ENCODE results near the gene CNTNAP4. TPM values are rescaled to one million over a fixed set of nuclear protein-coding genes. Genes with fewer than 3 reads are reported as not detected.

The CNTNAP4 gene
- polyA plus RNA-seq, 2 of the 4 experiments (the other 2 are of a cell fraction) = not detected

DNA sequence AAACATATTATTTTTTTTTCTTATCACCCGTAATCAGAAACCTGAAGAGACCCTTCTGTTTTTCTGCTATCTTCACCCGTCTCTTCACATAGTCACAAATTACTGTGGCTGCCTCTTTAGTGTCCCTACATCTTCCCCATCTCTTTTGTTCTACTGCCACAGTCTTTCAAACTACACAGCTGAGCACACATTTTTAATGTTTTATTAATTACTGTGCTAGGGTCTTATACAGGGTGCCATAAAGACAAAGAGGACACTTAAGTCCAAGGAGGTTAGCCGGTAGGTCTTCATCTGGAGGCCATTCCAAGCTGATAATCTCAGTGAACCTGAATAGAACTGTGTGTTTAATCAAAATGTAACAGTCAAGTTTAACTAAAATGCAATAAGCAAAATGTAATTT is 20.7 kb downstream of the CNTNAP4 start:
- whole genome bisulfite sequencing (ENCODE audit: missing lambda C conversion rate) = 7% methylated on average over 3 of the region's 3 CpGs
- ATAC-seq = no peak
- CTCF ChIA-PET = no interaction called here

DNA sequence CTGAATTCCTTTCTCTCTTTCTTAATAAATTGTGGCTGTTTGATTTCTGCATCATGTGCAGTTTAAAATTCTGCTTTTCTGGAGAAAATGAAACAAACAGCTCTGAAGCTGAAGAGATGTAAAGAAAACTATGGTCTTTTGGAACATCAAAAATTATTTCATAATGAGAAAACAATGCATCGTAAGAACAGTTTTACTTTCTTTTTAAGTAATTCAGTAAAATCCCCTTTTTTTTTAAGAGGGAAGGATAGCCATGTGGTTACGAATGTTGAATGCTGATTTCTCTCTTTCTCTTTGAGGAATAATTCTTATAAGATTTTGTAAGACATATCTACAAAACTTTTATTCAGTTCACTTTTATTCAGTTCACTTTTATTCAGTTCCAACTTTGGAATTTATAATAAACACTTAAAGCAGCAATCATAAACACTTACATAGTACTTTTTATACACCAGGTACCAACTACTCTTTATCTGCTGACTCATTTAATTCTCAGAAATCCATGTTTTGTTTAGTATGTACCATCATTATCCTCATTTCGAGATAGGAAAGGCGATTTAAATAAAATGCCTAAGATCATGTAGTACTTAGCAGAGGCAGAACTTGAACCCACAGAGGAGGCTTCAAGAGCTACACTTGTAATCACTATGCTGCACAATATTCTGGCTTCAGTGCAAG is 26.6 kb downstream of the CNTNAP4 start:
- CTCF ChIA-PET = no interaction called here
- Histone ChIP-seq H3K4me1 (no peaks in the 10 kb centered on the region), H3K27ac (no peak overlapping the region), H3K4me2 (no peak overlapping the region), H3K9me3 (no peaks in the 10 kb centered on the region), H3K4me3 (no peak overlapping the region)
- FAIRE-seq (no peak), DNase-seq (ENCODE audit: low read depth in 1 of 2, low spot score in 1 of 2) (no peak), ATAC-seq (no peak)
- WGBS (ENCODE audit: missing lambda C conversion rate) = 17% methylated on average over 4 of the region's 4 CpGs
- POLR2A ChIA-PET = no interaction called here
- TF ChIP-seq RCOR1 (IDR thresholded peaks at IDR 0.05; ENCODE audit: low read depth, low read length) (no peak), BHLHE40 (IDR thresholded peaks at IDR 0.05; ENCODE audit: low read depth, low read length) (no peak), EHMT2 (IDR thresholded peaks at IDR 0.05; ENCODE audit: low read depth) (no peak), CHD2 (IDR thresholded peaks at IDR 0.05; ENCODE audit: low read length, partially characterized antibody) (no peak), GATA3 (IDR thresholded peaks at IDR 0.05; ENCODE audit: borderline replicate concordance) (no peak), HEYL (CRISPR knock-in tag; IDR thresholded peaks at IDR 0.05) (no peak), MAFK (IDR thresholded peaks at IDR 0.05; ENCODE audit: partially characterized antibody) (peak; percentile 54), CEBPB (IDR thresholded peaks at IDR 0.05) (no peak)
- TF ChIP-seq, protein P1, sequence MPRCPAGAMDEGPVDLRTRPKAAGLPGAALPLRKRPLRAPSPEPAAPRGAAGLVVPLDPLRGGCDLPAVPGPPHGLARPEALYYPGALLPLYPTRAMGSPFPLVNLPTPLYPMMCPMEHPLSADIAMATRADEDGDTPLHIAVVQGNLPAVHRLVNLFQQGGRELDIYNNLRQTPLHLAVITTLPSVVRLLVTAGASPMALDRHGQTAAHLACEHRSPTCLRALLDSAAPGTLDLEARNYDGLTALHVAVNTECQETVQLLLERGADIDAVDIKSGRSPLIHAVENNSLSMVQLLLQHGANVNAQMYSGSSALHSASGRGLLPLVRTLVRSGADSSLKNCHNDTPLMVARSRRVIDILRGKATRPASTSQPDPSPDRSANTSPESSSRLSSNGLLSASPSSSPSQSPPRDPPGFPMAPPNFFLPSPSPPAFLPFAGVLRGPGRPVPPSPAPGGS (IDR thresholded peaks at IDR 0.05) = no peak

More for the DNA sequence above, 20.7 kb downstream of the CNTNAP4 start:
- DNase-seq (ENCODE audit: low read depth in 1 of 2, low spot score in 1 of 2) = no peak
- H3K27ac ChIP-seq = no peak overlapping the region
- H3K9me3 ChIP-seq = no peaks in the 10 kb centered on the region
- TF ChIP-seq ZNF302 (CRISPR knock-in tag; IDR thresholded peaks at IDR 0.05) = no peak
- TF ChIP-seq CBX8 (IDR thresholded peaks at IDR 0.05) = no peak
- TF ChIP-seq TP53 (CRISPR knock-in tag; IDR thresholded peaks at IDR 0.05) = no peak
- TF ChIP-seq, protein P2, sequence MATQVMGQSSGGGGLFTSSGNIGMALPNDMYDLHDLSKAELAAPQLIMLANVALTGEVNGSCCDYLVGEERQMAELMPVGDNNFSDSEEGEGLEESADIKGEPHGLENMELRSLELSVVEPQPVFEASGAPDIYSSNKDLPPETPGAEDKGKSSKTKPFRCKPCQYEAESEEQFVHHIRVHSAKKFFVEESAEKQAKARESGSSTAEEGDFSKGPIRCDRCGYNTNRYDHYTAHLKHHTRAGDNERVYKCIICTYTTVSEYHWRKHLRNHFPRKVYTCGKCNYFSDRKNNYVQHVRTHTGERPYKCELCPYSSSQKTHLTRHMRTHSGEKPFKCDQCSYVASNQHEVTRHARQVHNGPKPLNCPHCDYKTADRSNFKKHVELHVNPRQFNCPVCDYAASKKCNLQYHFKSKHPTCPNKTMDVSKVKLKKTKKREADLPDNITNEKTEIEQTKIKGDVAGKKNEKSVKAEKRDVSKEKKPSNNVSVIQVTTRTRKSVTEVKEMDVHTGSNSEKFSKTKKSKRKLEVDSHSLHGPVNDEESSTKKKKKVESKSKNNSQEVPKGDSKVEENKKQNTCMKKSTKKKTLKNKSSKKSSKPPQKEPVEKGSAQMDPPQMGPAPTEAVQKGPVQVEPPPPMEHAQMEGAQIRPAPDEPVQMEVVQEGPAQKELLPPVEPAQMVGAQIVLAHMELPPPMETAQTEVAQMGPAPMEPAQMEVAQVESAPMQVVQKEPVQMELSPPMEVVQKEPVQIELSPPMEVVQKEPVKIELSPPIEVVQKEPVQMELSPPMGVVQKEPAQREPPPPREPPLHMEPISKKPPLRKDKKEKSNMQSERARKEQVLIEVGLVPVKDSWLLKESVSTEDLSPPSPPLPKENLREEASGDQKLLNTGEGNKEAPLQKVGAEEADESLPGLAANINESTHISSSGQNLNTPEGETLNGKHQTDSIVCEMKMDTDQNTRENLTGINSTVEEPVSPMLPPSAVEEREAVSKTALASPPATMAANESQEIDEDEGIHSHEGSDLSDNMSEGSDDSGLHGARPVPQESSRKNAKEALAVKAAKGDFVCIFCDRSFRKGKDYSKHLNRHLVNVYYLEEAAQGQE (IDR thresholded peaks at IDR 0.05) = no peak
- no peak for TF ChIP-seq RCOR1 (IDR thresholded peaks at IDR 0.05; ENCODE audit: low read depth, low read length)
- TF ChIP-seq EHF (CRISPR knock-in tag; IDR thresholded peaks at IDR 0.05) = no peak
- no peaks in the 10 kb centered on the region for H3K4me1 ChIP-seq
- H3K4me3 ChIP-seq = no peak overlapping the region
- POLR2A ChIA-PET = no interaction called here
- no peak overlapping the region for H3K4me2 ChIP-seq
- no peak for FAIRE-seq

DNA sequence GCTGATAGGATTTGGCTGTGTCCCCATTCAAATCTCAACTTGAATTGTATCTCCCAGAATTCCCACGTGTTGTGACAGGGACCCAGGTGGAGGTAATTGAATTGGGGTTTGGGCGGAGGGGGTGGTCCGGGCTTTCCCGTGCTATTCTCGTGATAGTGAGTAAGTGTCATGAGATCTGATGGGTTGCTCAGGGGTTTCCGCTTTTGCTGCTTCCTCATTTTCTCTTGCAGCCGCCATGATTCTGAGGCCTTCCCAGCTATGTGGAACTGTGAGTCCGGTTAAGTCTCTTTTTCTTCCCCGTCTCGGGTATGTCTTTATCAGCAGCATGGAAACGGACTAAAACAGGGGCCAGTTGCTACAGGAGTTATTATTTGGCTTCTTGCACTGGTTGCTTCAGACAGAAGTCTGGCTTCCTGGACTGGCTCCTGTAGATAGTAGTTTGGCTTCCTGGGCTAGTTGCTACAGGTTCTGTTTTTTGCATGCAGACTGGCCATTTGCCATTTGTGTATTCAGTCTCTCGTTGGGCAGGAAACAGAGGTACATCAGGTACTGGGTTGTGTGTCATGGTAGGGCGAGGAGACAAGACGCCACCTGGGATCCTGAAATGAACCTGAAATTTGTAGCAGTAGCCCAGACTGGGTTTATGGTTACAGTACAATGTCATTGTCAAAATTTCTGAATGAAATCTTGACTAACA is 32.6 kb downstream of the CNTNAP4 start:
- WGBS (ENCODE audit: missing lambda C conversion rate) = 52% methylated on average over 14 of the region's 14 CpGs
- Histone ChIP-seq H3K4me2 (no peak overlapping the region), H3K9me3 (no peaks in the 10 kb centered on the region), H3K4me1 (no peaks in the 10 kb centered on the region), H3K27ac (no peak overlapping the region), H3K4me3 (no peak overlapping the region)
- ATAC-seq (no peak), DNase-seq (ENCODE audit: low read depth in 1 of 2, low spot score in 1 of 2) (no peak), FAIRE-seq (no peak)
- ChIA-PET CTCF (interaction anchor here (0.6 kb wide), 1 partner anchor 827 kb away, joined by 3 read pairs; no protein-coding TSS in a partner anchor), POLR2A (no interaction called here)
- no peak for TF ChIP-seq RAD21 (conservative IDR thresholded peaks at IDR 0.05 in 1 of 2, IDR thresholded peaks at IDR 0.05 in 1 of 2)
- TF ChIP-seq, protein P3, sequence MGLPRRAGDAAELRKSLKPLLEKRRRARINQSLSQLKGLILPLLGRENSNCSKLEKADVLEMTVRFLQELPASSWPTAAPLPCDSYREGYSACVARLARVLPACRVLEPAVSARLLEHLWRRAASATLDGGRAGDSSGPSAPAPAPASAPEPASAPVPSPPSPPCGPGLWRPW (IDR thresholded peaks at IDR 0.05) = no peak

All from A549 (cell line).